Measurements from ENCODE around the gene RAPGEF2. TPM values are rescaled to one million over a fixed set of nuclear protein-coding genes. Genes with fewer than 3 reads are reported as not detected.
"Not testable (repeated sequence)": the region's sequence is repeated elsewhere in the genome, so short reads cannot be mapped to it uniquely, and the experiment has no call there.

RAPGEF2 gene
- total RNA-seq, 1 donor from 2014 or later: 42.8 TPM

- ATAC-seq; intact Hi-C loops (cut with DNase I): not testable (repeated sequence)
Observed at GRCh38 chr4:159094156-159094555, 8.7 kb upstream of the RAPGEF2 start.

DNA sequence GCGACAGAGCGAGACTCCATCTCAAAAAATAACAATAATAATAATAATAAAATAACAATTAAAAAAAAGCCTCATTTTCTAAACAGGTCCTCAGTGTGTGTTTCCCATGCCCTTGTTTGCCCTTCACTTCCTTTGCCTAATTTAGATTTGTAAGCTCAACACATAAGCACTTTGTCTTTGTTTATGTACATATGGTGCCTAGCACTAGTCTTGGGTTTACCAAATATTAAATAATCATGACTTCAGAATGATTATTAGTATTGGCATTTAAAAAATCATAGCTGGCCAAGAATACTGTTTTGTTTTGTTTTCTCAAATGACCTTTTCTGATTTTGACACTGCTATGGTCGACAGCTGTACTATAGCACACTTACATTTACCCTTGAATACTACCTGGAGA is 6.4 kb upstream of the RAPGEF2 start:
- intact Hi-C loops (cut with DNase I): no loop called here
- DNase-seq (ENCODE audit: missing footprints) (no peak), ATAC-seq (no peak)

More at GRCh38 chr4:159094156-159094555, 8.7 kb upstream of the RAPGEF2 start:
- not testable (repeated sequence) for DNase-seq (ENCODE audit: missing footprints)

GRCh38 chr4:159097144-159097543 is 5.7 kb upstream of the RAPGEF2 start:
- no peak for DNase-seq (ENCODE audit: missing footprints)
- intact Hi-C loops (cut with DNase I): no loop called here
- no peak for ATAC-seq

DNA sequence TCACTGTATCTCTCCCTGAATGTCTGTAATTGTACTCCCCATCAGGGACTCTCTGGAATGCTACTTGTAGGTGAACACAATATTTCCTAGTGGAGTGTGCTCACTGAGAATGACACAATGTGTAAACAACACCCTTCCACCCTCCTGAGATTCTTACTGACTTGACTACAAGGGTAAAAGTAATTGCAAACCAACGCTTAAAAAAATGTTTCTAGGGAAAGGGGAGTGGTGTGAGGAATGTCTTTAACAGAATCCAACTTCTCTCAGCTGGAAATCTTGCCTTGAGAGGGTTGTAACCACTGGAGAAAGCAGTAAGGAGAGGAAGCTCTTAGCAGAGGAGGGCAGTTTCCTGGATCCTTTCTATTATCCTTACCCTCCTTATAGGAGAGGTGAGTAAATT is 5.1 kb upstream of the RAPGEF2 start:
- no peak for ATAC-seq
- no peak for DNase-seq (ENCODE audit: missing footprints)
- intact Hi-C loops (cut with DNase I): no loop called here

- intact Hi-C loops (cut with DNase I): no loop called here
- DNase-seq (ENCODE audit: missing footprints) (no peak), ATAC-seq (no peak)
Observed at GRCh38 chr4:159098482-159099127, 4.3 kb upstream of the RAPGEF2 start.

GRCh38 chr4:159101988-159102621 is 774 bp upstream of the RAPGEF2 start:
- no peak for DNase-seq (ENCODE audit: missing footprints)
- intact Hi-C loops (cut with DNase I): loop anchor here (2.0 to 10.0 kb wide), 4 partner anchors 55 to 243 kb away; no protein-coding TSS in a partner anchor
- no peak for ATAC-seq

DNA sequence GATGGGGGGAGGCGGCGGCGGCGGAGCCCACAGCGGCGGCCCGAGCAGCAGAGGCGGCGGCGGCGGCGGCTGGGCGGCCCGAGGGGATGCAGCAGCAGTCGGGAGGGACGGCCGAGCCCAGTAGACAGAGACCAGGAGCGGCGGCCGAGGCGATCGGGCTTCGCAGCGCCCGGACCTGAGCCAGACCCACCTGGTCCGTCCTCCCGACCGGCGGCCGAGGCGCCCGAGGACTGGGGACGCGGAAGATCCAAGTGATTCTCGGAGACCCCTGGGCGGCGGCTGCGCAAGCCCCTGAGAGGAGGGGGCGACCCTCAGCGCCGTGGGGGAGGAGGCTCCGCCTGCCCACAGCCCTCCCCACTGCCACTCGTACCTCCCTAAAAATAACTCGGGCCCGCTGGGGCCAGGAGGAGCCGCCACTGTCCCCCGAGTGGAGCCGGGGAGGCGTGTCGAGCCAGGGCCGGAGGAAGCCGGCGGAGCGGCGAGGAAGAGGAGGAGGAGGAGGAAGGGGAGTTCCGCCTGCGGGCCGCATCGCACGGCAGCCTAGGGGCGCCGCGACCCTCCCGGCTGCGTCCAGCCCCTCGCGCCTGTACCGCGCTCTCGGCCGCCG is 608 bp downstream of the RAPGEF2 start:
- ATAC-seq: peak; percentile 37
- intact Hi-C loops (cut with DNase I): loop anchor here (2.0 to 10.0 kb wide), 4 partner anchors 54 to 241 kb away; no protein-coding TSS in a partner anchor
- DNase-seq (ENCODE audit: missing footprints): peak; percentile 88

GRCh38 chr4:159104694-159105414 is 2.0 kb downstream of the RAPGEF2 start:
- intact Hi-C loops (cut with DNase I): loop anchor here (5.0 to 10.0 kb wide), 4 partner anchors 52 to 240 kb away; no protein-coding TSS in a partner anchor
- ATAC-seq: no peak
- DNase-seq (ENCODE audit: missing footprints): no peak

DNA sequence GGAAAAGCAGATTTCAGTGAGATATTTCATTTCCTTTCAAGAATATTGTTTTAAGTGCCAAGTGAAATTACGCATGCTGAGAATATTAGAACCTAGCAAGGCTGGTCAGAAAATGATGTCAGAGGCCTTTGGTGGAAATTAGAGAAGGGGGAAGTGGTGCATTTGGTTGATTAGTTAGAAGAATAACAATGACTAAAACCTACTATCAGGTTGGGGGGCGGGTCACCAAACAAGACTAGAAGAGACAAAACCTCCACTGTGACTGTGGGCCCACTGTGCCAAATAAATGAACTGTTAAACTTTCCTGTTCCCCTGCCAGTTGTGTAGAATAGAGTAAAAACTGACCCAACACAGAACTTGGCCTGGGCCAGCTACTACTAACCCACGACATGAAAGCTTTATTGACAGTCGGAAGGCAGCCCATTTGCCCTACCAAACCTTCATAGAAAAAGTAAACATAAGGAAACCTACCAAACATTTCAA is 2.9 kb downstream of the RAPGEF2 start:
- intact Hi-C loops (cut with DNase I): loop anchor here (5.0 to 10.0 kb wide), 3 partner anchors 71 to 239 kb away; no protein-coding TSS in a partner anchor
- DNase-seq (ENCODE audit: missing footprints) (no peak), ATAC-seq (no peak)

GRCh38 chr4:159106636-159107035 is 3.8 kb downstream of the RAPGEF2 start:
- intact Hi-C loops (cut with DNase I): loop anchor here (5.0 to 10.0 kb wide), 3 partner anchors 71 to 238 kb away; no protein-coding TSS in a partner anchor

GRCh38 chr4:159107203-159107925 is 4.5 kb downstream of the RAPGEF2 start:
- no peak for ATAC-seq
- intact Hi-C loops (cut with DNase I): loop anchor here (5.0 to 10.0 kb wide), 3 partner anchors 70 to 237 kb away; no protein-coding TSS in a partner anchor
- no peak for DNase-seq (ENCODE audit: missing footprints)

More at GRCh38 chr4:159106636-159107035, 3.8 kb downstream of the RAPGEF2 start:
- ATAC-seq (no peak), DNase-seq (ENCODE audit: missing footprints) (no peak)

GRCh38 chr4:159108124-159108523 is 5.2 kb downstream of the RAPGEF2 start:
- no peak for ATAC-seq
- intact Hi-C loops (cut with DNase I): loop anchor here (5.0 to 10.0 kb wide), 3 partner anchors 69 to 237 kb away; no protein-coding TSS in a partner anchor
- DNase-seq (ENCODE audit: missing footprints): no peak

DNA sequence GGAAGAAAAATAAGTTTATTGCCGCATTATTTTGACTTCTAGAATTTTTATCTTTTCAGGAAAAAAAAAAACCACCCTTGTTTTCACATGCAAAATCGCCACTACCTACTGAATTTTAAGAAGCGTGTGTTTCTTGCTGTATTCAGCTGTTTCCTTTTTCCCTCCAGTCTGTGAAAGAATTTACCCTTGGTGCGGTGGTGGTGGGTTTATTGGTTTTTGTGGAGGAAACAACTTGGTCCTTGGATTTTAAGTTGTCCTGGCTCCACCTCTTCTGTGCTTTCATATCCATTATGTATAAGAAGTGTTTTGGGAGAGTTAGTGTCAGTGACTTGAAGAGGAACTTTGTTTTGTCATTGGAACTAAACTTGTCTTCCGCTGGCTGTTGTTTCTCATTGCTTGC is 8.1 kb downstream of the RAPGEF2 start:
- ATAC-seq (no peak), DNase-seq (ENCODE audit: missing footprints) (no peak)
- intact Hi-C loops (cut with DNase I): no loop called here

DNA sequence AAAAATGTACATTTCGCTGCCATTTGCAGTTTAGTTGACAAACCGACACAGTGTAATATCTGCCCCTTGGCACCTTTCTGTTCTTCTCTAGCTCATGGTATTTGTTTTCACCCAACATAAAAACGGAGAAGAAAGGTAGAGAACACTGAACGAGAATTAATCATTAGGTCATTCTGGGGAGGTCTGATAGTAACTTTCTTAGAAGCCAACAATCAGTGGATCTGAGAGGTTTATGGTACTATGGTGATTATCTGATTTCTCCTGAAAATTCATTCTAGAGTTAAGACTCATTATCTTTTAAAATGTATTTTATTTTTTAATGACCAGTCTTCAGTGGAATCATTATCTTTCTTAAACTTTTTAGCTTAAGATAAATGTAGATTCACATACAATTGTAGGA is 8.5 kb downstream of the RAPGEF2 start:
- ATAC-seq: no peak
- intact Hi-C loops (cut with DNase I): no loop called here
- no peak for DNase-seq (ENCODE audit: missing footprints)

- intact Hi-C loops (cut with DNase I); ATAC-seq; DNase-seq (ENCODE audit: missing footprints): not testable (repeated sequence)
Observed at GRCh38 chr4:159113366-159113765, 10.5 kb downstream of the RAPGEF2 start.

- DNase-seq (ENCODE audit: missing footprints); intact Hi-C loops (cut with DNase I); ATAC-seq: not testable (repeated sequence)
Observed at GRCh38 chr4:159116098-159116497, 13.2 kb downstream of the RAPGEF2 start.

DNA sequence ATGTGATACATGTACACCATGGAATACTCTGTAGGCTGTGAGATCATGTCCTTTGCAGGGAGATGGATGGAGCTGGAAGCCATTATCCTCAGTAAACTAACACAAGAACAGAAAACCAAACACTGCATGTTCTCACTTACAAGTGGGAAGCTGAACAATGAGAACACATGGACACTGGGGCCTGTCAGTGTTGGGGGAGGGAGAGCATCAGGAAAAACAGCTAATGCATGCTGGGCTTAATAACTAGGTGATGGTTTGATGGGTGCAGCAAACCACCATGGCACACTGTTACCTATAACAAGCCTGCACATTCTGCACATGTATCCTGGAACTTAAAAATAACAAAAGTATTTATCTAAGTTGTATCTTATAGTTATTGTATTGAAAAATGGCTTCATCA is 13.8 kb downstream of the RAPGEF2 start:
- intact Hi-C loops (cut with DNase I); DNase-seq (ENCODE audit: missing footprints): not testable (repeated sequence)

DNA sequence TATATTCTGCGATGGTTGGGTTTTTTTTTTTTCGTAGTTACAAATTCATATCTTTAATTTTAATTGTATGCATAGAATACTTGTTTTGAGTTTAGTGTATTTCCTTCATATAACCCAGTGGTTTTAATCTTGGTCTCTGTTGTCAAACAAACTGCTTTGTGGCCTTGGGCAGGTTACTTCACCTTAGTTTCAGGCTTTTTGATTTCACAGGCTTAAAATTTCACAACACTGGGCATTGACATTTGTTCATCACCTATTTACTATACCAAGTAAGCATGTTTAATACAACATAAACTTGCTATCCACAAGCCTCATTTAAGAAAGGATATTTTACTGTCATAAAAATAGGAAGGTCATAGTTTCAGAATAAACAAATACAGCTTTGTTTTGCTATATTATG is 14.7 kb downstream of the RAPGEF2 start:
- intact Hi-C loops (cut with DNase I): no loop called here
- DNase-seq (ENCODE audit: missing footprints) (no peak), ATAC-seq (no peak)

More for the DNA sequence above, 13.8 kb downstream of the RAPGEF2 start:
- ATAC-seq: not testable (repeated sequence)
